PC-3 (cell line): ENCODE data around the gene ZNF669. TPM values are rescaled to one million over a fixed set of nuclear protein-coding genes. Genes with fewer than 3 reads are reported as not detected.
A peak's percentile ranks its signal among the peaks of the same experiment; 100 is the strongest.

ENCODE experiments used
- ATAC-seq: fragments of 200-7000 bp; cut with Tn5 transposase; 2 replicates; pipeline ENCODE4 v1.9.1; 2020; ENCODE audit warnings: mild to moderate bottlenecking, moderate library complexity
- BruUV-seq: library from RNA; stranded (reverse); fragments of 400-500 nt; replicated peaks from 2 replicates; lab custom pipeline; 2021; lab: Mats Ljungman, UMichigan
- CTCF ChIA-PET: fragments of 300-600 bp; sonication (Branson Sonifier 250); formaldehyde crosslinking; loops from one replicate; lab custom pipeline; 2022; ENCODE audit warnings: antibody characterized with exemption; lab: Charles Lee
- POLR2A ChIA-PET: fragments of 300-600 bp; sonication (Branson Sonifier 250); formaldehyde crosslinking; loops from one replicate; lab custom pipeline; 2022; ENCODE audit warnings: antibody characterized with exemption; ENCODE audit not compliant: unreplicated experiment; lab: Charles Lee
- DNase-seq: peaks from one replicate; pipeline ENCODE4 v3.0.0-alpha.2; 2015
- H2AFZ ChIP-seq: fragments of 300-600 bp; sonication (generic); 2 replicates; pipeline ENCODE4 v1.6.0; 2016; ENCODE audit warnings: antibody characterized with exemption, low read length
- H3F3A ChIP-seq: fragments of 300-600 bp; sonication (generic); one replicate; pipeline ENCODE4 v1.6.0; 2017; ENCODE audit warnings: antibody characterized with exemption, low read length, control low read depth, mild to moderate bottlenecking; ENCODE audit not compliant: unreplicated experiment
- H3K27ac ChIP-seq: fragments of 300-600 bp; sonication (generic); 2 replicates; pipeline ENCODE4 v1.5.1; 2016; ENCODE audit warnings: mild to moderate bottlenecking, low read length
- H3K27me3 ChIP-seq: fragments of 300-600 bp; sonication (generic); 2 replicates; pipeline ENCODE4 v1.6.1; 2016; ENCODE audit warnings: low read length, mixed read lengths
- H3K36me3 ChIP-seq: fragments of 300-600 bp; sonication (generic); 2 replicates; pipeline ENCODE4 v1.6.1; 2016; ENCODE audit warnings: low read depth, mixed run types, low read length, mixed read lengths
- H3K4me1 ChIP-seq: fragments of 300-600 bp; sonication (generic); 2 replicates; pipeline ENCODE4 v1.5.1; 2016; ENCODE audit warnings: low read length; ENCODE audit not compliant: insufficient read depth
- H3K4me2 ChIP-seq: fragments of 300-600 bp; sonication (generic); 2 replicates; pipeline ENCODE4 v1.6.0; 2016; ENCODE audit warnings: low read length
- H3K4me3 ChIP-seq: fragments of 300-600 bp; sonication (generic); 2 replicates; pipeline ENCODE4 v1.5.1; 2016; ENCODE audit warnings: mild to moderate bottlenecking, low read length, mixed read lengths
- H3K79me2 ChIP-seq: fragments of 300-600 bp; sonication (generic); 2 replicates; pipeline ENCODE4 v1.6.1; 2017; ENCODE audit warnings: low read length, mixed read lengths
- H3K9ac ChIP-seq: fragments of 300-600 bp; sonication (generic); 2 replicates; pipeline ENCODE4 v1.6.0; 2016; ENCODE audit warnings: mild to moderate bottlenecking, low read length
- H3K9me2 ChIP-seq: fragments of 300-600 bp; sonication (generic); replicated peaks from 2 replicates; pipeline ENCODE4 v1.6.1; 2016; ENCODE audit warnings: mixed run types, low read length, mixed read lengths
- H3K9me3 ChIP-seq: fragments of 300-600 bp; sonication (generic); 2 replicates; pipeline ENCODE4 v1.6.1; 2016; ENCODE audit warnings: low read length, mixed read lengths
- H4K20me1 ChIP-seq: fragments of 300-600 bp; sonication (generic); 2 replicates; pipeline ENCODE4 v1.6.1; 2016; ENCODE audit warnings: low read length, mixed read lengths
- EZH2 ChIP-seq: fragments of 300-600 bp; sonication (generic); IDR thresholded peaks from one replicate; pipeline ENCODE4 v1.6.1; 2017; ENCODE audit warnings: antibody characterized with exemption, mild to moderate bottlenecking, low read length; ENCODE audit not compliant: unreplicated experiment
- EZH2phosphoT487 ChIP-seq: fragments of 300-600 bp; sonication (generic); IDR thresholded peaks from 2 replicates; pipeline ENCODE4 v1.6.1; 2018; ENCODE audit warnings: mild to moderate bottlenecking, antibody characterized with exemption, low read length, borderline replicate concordance
- intact Hi-C: fragments of 100-400 bp; cut with micrococcal nuclease; formaldehyde crosslinking; loops from 2 replicates; pipeline ENCODE4 v1.9.0; 2023
- total RNA-seq: library from RNA; depleted of rRNA; stranded (reverse); fragments of >200 nt; gene quantifications from 2 replicates; pipeline ENCODE4 v1.2.3, GENCODE V29; 2014
- TF ChIP-seq, protein P1 (sequence below): fragments of 300-600 bp; sonication (generic); conservative IDR thresholded peaks from 2 replicates; pipeline ENCODE4 v1.5.1; 2017; ENCODE audit warnings: antibody characterized with exemption, low read depth, mild to moderate bottlenecking, low read length

The ZNF669 gene
- total RNA-seq, 1 experiment from 2014 or later: 14.1 TPM

- H3F3A ChIP-seq: no peaks in the 10 kb centered on the region
- H3K4me2 ChIP-seq: no peak overlapping the region
- H3K79me2 ChIP-seq: no peaks in the 10 kb centered on the region
- no peak overlapping the region for H3K27ac ChIP-seq
- TF ChIP-seq, protein P1, sequence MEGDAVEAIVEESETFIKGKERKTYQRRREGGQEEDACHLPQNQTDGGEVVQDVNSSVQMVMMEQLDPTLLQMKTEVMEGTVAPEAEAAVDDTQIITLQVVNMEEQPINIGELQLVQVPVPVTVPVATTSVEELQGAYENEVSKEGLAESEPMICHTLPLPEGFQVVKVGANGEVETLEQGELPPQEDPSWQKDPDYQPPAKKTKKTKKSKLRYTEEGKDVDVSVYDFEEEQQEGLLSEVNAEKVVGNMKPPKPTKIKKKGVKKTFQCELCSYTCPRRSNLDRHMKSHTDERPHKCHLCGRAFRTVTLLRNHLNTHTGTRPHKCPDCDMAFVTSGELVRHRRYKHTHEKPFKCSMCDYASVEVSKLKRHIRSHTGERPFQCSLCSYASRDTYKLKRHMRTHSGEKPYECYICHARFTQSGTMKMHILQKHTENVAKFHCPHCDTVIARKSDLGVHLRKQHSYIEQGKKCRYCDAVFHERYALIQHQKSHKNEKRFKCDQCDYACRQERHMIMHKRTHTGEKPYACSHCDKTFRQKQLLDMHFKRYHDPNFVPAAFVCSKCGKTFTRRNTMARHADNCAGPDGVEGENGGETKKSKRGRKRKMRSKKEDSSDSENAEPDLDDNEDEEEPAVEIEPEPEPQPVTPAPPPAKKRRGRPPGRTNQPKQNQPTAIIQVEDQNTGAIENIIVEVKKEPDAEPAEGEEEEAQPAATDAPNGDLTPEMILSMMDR: peak; percentile 40
- TF ChIP-seq EZH2: no peak
- no peaks in the 10 kb centered on the region for H3K9me3 ChIP-seq
- intact Hi-C loops: no loop called here
- ChIA-PET POLR2A (no interaction called here), CTCF (no interaction called here)
- no peaks in the 10 kb centered on the region for H3K36me3 ChIP-seq
- BruUV-seq: no TSS peak
- H4K20me1 ChIP-seq: no peaks in the 10 kb centered on the region
- no peaks in the 10 kb centered on the region for H3K9me2 ChIP-seq
- no peak overlapping the region for H2AFZ ChIP-seq
- H3K27me3 ChIP-seq: no peaks in the 10 kb centered on the region
- no peak overlapping the region for H3K4me3 ChIP-seq
- no peaks in the 10 kb centered on the region; the same call in 1 of the 2 replicates for H3K4me1 ChIP-seq
- peak; percentile 8 for ATAC-seq
- DNase-seq: peak; percentile 45
- H3K9ac ChIP-seq: no peak overlapping the region
These were observed 14.8 kb upstream of the ZNF669 start for GRCh38 chr1:247118946-247119446.

DNA sequence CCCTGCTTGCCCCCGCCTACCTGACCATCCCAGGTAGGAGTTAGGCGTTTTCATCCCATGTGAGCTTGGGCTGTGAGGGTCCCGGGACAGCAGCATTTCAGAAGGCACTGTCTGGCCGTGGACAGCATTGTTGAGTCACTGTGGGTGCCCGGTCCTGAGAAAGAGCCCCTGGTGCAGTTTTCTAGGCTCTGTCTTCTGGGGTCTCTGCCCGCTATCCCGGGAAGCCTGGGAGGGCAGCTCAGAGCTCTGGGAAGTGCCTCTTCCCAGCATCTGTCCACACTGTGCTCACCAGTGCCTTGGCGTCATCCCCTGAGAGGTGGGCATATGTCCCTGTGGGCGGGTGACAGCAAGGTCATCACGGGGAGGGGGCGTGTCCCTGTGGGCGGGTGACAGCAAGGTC, 11.4 kb upstream of the ZNF669 start:
- Histone ChIP-seq H4K20me1 (no peaks in the 10 kb centered on the region), H3K36me3 (no peaks in the 10 kb centered on the region), H3F3A (no peaks in the 10 kb centered on the region), H3K9me3 (no peaks in the 10 kb centered on the region), H3K9me2 (no peaks in the 10 kb centered on the region), H3K4me3 (no peak overlapping the region), H3K4me2 (no peak overlapping the region), H2AFZ (no peak overlapping the region), H3K27ac (no peak overlapping the region), H3K9ac (no peak overlapping the region), H3K4me1 (peaks cover 17% of the 10 kb centered on the region), H3K27me3 (no peaks in the 10 kb centered on the region), H3K79me2 (no peaks in the 10 kb centered on the region)
- TF ChIP-seq EZH2phosphoT487: no peak
- TF ChIP-seq, protein P1: no peak
- TF ChIP-seq EZH2: no peak
- CTCF ChIA-PET: no interaction called here
- ATAC-seq: no peak
- POLR2A ChIA-PET: no interaction called here
- intact Hi-C loops: no loop called here
- DNase-seq: no peak
- no TSS peak for BruUV-seq

GRCh38 chr1:247115141-247115510, 11.0 kb upstream of the ZNF669 start:
- CTCF ChIA-PET: no interaction called here
- POLR2A ChIA-PET: no interaction called here

More at GRCh38 chr1:247115141-247115510, 11.0 kb upstream of the ZNF669 start:
- no peaks in the 10 kb centered on the region for H3K36me3 ChIP-seq
- no peaks in the 10 kb centered on the region for H4K20me1 ChIP-seq
- no peaks in the 10 kb centered on the region for H3F3A ChIP-seq
- intact Hi-C loops: no loop called here
- no peaks in the 10 kb centered on the region for H3K9me2 ChIP-seq
- no peaks in the 10 kb centered on the region for H3K9me3 ChIP-seq
- peaks cover 18% of the 10 kb centered on the region for H3K4me1 ChIP-seq
- no peak overlapping the region for H3K4me2 ChIP-seq
- no peaks in the 10 kb centered on the region for H3K79me2 ChIP-seq
- no peak overlapping the region for H3K27ac ChIP-seq
- no peak overlapping the region for H3K4me3 ChIP-seq
- ATAC-seq: no peak
- no TSS peak for BruUV-seq
- H3K27me3 ChIP-seq: no peaks in the 10 kb centered on the region
- H2AFZ ChIP-seq: no peak overlapping the region
- H3K9ac ChIP-seq: no peak overlapping the region
- TF ChIP-seq, protein P1: no peak
- no peak for TF ChIP-seq EZH2phosphoT487
- TF ChIP-seq EZH2: no peak
- no peak for DNase-seq
